Thymus (tissue), 11 donors: ENCODE measurements around the gene JAK2. TPM values are rescaled to one million over a fixed set of nuclear protein-coding genes. Genes with fewer than 3 reads are reported as not detected.

Experiments
- DNase-seq, 9 donors: peaks; one replicate each; pipeline ENCODE4 v3.0.0-alpha.2; 2013; ENCODE audit warnings: low spot score in 9 of 9, low read depth in 6 of 9, missing footprints in 1 of 9
- H3K27ac ChIP-seq, 2 donors: one replicate each; pipeline ENCODE4 v1.5.1; 2013; ENCODE audit warnings: control low read depth in 1 of 2, low read depth in 1 of 2, low read length in 1 of 2, mild to moderate bottlenecking in 1 of 2, moderate library complexity in 1 of 2
- H3K27me3 ChIP-seq, 2 donors: one replicate each; pipeline ENCODE4 v1.5.1; 2013; ENCODE audit warnings: low read length in 1 of 2; ENCODE audit not compliant: control insufficient read depth in 2 of 2, insufficient read depth in 1 of 2
- H3K36me3 ChIP-seq, 2 donors: one replicate each; pipeline ENCODE4 v1.5.1; 2013; ENCODE audit warnings: low read length in 1 of 2, mild to moderate bottlenecking in 1 of 2, moderate library complexity in 1 of 2; ENCODE audit not compliant: control insufficient read depth in 2 of 2, insufficient read depth in 2 of 2
- H3K4me1 ChIP-seq, 2 donors: one replicate each; pipeline ENCODE4 v1.5.1; 2013; ENCODE audit warnings: low read length in 2 of 2; ENCODE audit not compliant: control insufficient read depth in 2 of 2, insufficient read depth in 2 of 2
- H3K4me3 ChIP-seq, 2 donors: one replicate each; pipeline ENCODE4 v1.5.1; 2013; ENCODE audit warnings: low read length in 2 of 2, control low read depth in 1 of 2, mild to moderate bottlenecking in 1 of 2
- H3K9me3 ChIP-seq, 2 donors: one replicate each; pipeline ENCODE4 v1.5.1; 2013; ENCODE audit warnings: low read length in 1 of 2, mild to moderate bottlenecking in 1 of 2; ENCODE audit not compliant: control insufficient read depth in 2 of 2, insufficient read depth in 1 of 2
- WGBS: extraction: QIAGEN DNeasy Blood & Tissue Kit; methylation state at CpG from one replicate; pipeline ENCODE4 v1.1.7; 2013; 5-methylcytosine and 5-hydroxymethylcytosine counted together
- polyA plus RNA-seq: library from polyadenylated mRNA; stranded (reverse); fragments of 200-250 nt; gene quantifications from one replicate; pipeline ENCODE4 v1.2.3, GENCODE V29; 2013
- total RNA-seq: library from RNA; stranded (reverse); fragments of 120-200 nt; gene quantifications from one replicate; pipeline ENCODE4 v1.2.4, GENCODE V29; 2013
- donor health status: healthy.

Gene JAK2
- total and polyA plus RNA-seq, 2 donors, result 11.2 to 13.9 TPM

DNA sequence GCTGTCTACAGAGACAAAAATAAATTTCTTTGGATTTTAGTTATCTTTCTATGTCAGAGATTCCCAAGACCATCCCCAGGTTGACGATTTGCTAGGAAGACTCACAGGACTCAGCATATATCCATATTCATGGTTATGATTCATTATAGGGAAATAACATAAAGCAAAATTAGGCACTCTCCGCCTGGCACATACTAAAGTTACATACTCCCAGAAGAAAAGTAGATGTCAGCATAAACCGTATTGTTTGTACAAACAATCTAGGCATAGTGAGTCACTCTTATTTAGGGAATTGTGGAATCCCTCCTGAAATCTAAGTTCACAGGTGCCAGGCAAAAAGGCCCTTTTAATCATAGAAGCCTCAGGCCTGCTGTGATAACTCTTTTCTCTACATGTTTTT lies 137.4 kb downstream of the JAK2 start:
- Histone ChIP-seq H3K4me3 (no peak overlapping the region), H3K27ac (no peak overlapping the region), H3K27me3 (no peaks in the 10 kb centered on the region), H3K4me1 (no peaks in the 10 kb centered on the region), H3K36me3 (no peaks in the 10 kb centered on the region), H3K9me3 (no peaks in the 10 kb centered on the region)
- 96% methylated on average over 3 of the region's 3 CpGs for WGBS
- DNase-seq, result no peak

DNA sequence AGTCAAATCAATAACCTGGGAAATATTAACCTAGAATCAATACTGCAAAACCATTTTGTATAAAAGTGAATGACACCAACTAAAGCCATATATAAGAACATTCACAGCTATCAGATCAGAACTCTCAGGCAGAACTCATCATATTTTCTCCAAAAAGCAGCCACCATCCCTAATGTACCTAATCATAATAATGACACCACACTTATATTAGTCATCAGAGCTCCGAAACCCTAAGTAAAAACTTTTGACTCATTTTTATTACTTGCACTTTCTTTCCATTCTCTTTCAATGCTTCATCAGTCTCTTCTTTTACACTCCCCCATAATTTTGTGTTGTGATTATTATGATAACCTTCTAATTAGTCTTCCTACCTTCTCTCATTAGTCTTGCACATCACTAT lies 155.1 kb downstream of the JAK2 start:
- WGBS, result 97% methylated on average over 1 of the region's 1 CpG
- Histone ChIP-seq H3K27ac (no peak overlapping the region), H3K4me3 (no peak overlapping the region), H3K4me1 (no peaks in the 10 kb centered on the region), H3K36me3 (no peaks in the 10 kb centered on the region), H3K9me3 (no peaks in the 10 kb centered on the region), H3K27me3 (no peaks in the 10 kb centered on the region)
- DNase-seq, result no peak

GRCh38 chr9:5144217-5144616 lies 159.1 kb downstream of the JAK2 start:
- Histone ChIP-seq H3K4me3 (no peak overlapping the region), H3K9me3 (no peaks in the 10 kb centered on the region), H3K27ac (no peak overlapping the region), H3K4me1 (no peaks in the 10 kb centered on the region), H3K36me3 (no peaks in the 10 kb centered on the region), H3K27me3 (no peaks in the 10 kb centered on the region)
- 98% methylated on average over 7 of the region's 7 CpGs for WGBS
- DNase-seq, result no peak

DNA sequence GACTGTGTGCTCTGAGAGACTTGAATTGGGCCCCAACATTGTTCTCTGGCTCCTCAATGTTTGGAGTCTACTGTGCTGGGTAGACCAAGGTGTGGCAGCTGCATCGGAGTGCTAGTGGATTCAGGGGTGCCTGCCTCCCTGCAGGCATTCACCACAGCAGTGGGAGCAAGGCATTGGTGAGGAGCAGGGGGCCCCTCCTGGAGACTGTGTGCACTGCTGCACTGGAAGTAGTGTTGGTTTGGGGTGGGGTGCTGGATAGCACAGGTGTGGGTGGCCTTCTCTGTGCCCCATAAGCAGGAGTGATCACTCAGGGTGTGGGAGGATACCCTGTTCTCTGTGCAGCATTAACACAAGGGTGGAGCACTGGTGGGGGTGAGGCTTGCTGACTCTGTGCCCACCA lies 161.2 kb downstream of the JAK2 start:
- Histone ChIP-seq H3K9me3 (no peaks in the 10 kb centered on the region), H3K4me1 (no peaks in the 10 kb centered on the region), H3K27me3 (no peaks in the 10 kb centered on the region), H3K27ac (no peak overlapping the region), H3K36me3 (no peaks in the 10 kb centered on the region), H3K4me3 (no peak overlapping the region)
- no peak for DNase-seq
- 93% methylated on average over 1 of the region's 1 CpG for WGBS

Other genes starting within 250 kb of the JAK2 start
- 25.1 TPM for gene AK3, start 244.1 kb upstream of the JAK2 start, total RNA-seq
- 85.7 TPM for gene AK3, start 244.1 kb upstream of the JAK2 start, polyA plus RNA-seq
- gene RCL1, start 192.3 kb upstream of the JAK2 start, total RNA-seq, result 19.6 TPM
- 24.0 TPM for gene RCL1, start 192.3 kb upstream of the JAK2 start, polyA plus RNA-seq
- gene INSL6, start 200.4 kb downstream of the JAK2 start, total RNA-seq, result not detected
- not detected for gene INSL6, start 200.4 kb downstream of the JAK2 start, polyA plus RNA-seq
- gene INSL4, start 246.1 kb downstream of the JAK2 start, total RNA-seq, result 0.05 TPM
- gene INSL4, start 246.1 kb downstream of the JAK2 start, polyA plus RNA-seq, result 0.18 TPM